Stimulated activated CD4-positive, alpha-beta T cell treated with anti-CD3 and anti-CD28 coated beads, Interleukin-12 subunit alpha, Interleukin-12 subunit beta, amount 100 ng/mL, for 24 hours (primary cell): ENCODE measurements around the gene STK32A.
"Not testable (repeated sequence)": the region's sequence is repeated elsewhere in the genome, so short reads cannot be mapped to it uniquely, and the experiment has no call there.

Source experiments
- DNase-seq, 2 experiments: peaks; one replicate each; pipeline ENCODE4 v3.0.0-alpha.2; 2020; ENCODE audit warnings: low read depth in 2 of 2

Gene STK32A

GRCh38 chr5:147346006-147346561, 111.3 kb downstream of the STK32A start:
- DNase-seq: no peak

DNA sequence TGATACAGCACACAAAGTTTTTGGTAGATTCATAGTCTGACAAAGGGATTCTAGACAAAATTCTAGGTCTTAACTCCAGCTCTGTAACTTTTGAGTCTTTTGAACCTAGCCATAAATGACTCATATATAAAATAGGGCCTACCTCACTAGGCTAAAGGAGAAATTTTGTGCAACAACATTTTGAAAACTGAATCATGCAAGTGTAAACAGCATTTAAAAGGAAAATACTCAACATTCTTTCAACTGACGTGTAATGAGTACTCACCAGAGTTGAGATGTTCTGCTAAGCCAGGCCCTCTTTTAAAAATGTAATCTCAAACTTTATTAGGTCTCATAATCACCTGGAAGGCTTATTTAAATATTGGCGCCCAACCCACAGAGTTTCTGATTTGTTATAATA, 113.2 kb downstream of the STK32A start:
- no peak for DNase-seq

DNA sequence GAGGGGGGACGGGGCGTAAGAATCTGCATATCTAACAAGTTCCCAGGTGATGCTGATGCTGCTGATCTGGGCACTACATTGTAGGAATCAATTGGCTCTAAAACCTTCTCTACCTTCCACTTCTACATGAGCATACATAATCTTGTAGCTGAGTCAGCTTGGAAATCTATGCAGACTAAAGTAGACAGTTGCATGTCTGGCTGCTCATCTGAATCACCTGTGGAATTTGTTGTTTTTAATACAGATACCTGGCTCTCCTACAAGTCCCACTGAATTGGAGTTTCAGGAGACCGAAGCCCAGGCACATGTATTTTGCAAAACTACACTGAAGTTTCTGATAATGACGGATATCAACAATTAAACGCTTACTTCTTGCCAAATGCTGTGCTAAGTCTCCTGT, 113.6 kb downstream of the STK32A start:
- DNase-seq: no peak

GRCh38 chr5:147349241-147349640, 114.4 kb downstream of the STK32A start:
- DNase-seq: no peak

DNA sequence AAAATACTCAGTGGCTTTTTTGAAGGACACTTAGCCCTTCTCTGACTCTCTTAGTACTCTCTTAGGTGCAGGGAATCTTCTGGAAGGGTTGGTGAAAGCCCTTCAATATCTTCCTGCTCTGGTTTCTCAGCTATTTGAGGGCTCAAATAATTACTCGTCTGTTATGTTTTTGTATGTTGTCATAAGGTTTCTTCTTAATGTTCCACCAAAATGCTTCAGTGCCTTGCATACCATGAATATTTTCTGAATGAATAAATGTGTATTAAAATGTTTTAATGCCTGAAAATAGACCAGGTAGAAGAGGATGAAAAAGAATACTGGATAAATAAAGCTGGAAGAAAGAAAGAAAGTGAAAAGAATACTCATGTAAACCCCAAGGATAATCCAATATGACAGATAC, 124.3 kb downstream of the STK32A start:
- no peak for DNase-seq

GRCh38 chr5:147359581-147359980, 124.8 kb downstream of the STK32A start:
- no peak for DNase-seq

GRCh38 chr5:147360816-147361215, 126.0 kb downstream of the STK32A start:
- DNase-seq: no peak

DNA sequence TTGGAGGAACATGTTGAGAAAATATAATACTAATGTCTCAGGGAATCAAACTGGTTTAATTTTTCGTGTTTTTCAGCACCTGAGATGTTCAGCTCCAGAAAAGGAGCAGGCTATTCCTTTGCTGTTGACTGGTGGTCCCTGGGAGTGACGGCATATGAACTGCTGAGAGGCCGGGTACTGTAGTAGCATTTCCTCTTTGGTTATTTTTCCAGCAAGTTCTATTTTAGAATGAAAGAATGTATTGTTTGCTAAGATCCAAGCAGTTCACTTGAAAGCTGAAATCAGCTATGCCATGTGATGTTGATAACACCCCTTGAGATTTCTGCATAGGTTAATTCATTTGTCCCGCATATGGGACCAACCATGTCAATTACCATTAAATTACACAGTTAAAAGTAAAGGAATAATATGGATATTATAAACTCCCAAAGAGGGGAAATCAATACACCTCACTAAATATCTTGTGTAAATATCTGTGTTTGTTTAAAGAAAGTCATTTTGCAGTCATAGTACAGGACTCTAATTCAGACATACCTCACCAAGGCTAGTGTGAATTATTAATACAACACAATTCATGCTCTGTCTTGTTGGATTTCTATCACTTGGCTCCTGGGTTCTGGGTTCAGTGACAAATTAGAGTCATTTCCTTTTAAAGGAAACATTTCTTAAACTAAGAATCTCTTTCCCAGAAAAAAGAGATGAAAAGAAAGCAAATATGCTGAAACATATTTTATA, 126.8 kb downstream of the STK32A start:
- DNase-seq: no peak

DNA sequence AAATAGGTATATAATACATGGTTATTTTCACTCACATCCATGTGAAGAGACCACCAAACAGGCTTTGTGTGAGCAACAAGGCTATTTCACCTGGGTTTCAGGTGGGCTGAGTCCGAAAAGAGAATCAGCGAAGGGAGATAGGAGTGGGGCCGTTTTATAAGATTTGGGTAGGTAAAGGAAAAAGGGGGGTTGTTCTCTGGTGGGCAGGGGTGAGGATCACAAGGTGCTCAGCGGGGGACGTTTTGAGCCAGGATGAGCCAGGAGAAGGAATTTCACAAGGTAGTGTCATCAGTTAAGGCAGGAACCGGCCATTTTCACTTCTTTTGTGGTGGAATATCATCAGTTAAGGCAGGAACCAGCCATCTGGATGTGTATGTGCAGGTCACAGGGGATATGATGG, 132.6 kb downstream of the STK32A start:
- not testable (repeated sequence) for DNase-seq

GRCh38 chr5:147369742-147370374, 135.0 kb downstream of the STK32A start:
- no peak for DNase-seq

- no peak for DNase-seq
Observed at GRCh38 chr5:147371290-147371689, 136.5 kb downstream of the STK32A start.

DNA sequence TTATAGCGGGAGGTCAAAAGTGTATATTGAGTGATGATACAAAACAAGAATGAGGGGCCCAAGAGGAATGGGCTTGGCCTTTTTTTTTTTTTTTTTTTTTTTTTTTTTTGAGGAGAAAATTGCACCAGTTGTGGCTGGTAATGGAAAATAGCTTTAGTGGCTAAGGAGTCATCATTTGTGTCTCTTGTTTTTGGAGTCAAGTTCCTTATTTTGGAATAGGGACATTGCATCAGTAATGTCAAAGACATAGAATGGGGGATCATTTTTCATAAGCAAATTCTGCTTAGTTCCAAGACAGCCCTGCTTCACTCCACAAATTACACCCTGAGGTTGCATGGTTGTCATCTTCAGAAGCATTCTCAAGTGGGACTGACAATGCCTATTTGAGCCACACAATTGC, 137.4 kb downstream of the STK32A start:
- no peak for DNase-seq

- DNase-seq: no peak
Observed at GRCh38 chr5:147373328-147373727, 138.5 kb downstream of the STK32A start.

- no peak for DNase-seq
Observed at GRCh38 chr5:147375151-147375550, 140.3 kb downstream of the STK32A start.

DNA sequence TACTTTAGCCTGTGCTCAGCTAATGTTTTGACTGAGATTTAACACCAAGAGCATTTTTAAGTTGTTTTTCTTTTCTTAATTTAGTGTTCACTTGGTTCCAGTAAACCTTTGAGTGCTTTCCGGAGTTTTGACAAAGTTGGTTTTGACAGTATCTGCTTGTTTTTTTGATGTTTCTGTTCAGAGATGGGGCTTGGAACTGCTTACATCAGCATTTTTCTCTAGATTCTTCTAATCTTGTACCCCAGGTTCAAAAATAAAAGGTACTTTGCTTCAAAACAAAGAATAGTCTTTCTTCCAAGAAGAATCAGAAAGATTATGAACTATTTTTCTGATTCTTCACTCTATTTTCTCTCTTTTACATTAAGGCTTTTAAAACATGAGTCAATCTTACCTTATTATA, 142.9 kb downstream of the STK32A start:
- no peak for DNase-seq

GRCh38 chr5:147381555-147381954, 146.7 kb downstream of the STK32A start:
- DNase-seq: no peak

GRCh38 chr5:147382776-147383175, 147.9 kb downstream of the STK32A start:
- no peak for DNase-seq

GRCh38 chr5:147384346-147385193, 149.7 kb downstream of the STK32A start:
- DNase-seq: no peak

GRCh38 chr5:147387109-147387508, 152.3 kb downstream of the STK32A start:
- no peak for DNase-seq

GRCh38 chr5:147388184-147389108, 153.6 kb downstream of the STK32A start:
- no peak for DNase-seq

GRCh38 chr5:147390654-147391225, 155.9 kb downstream of the STK32A start:
- DNase-seq: no peak
